EL (cell line): Measurements from ENCODE around the gene ADGRG2.
A peak's percentile ranks its signal among the peaks of the same experiment; 100 is the strongest.
"Not testable (repeated sequence)": the region's sequence is repeated elsewhere in the genome, so short reads cannot be mapped to it uniquely, and the experiment has no call there.

Source experiments
- DNase-seq: peaks from one replicate; pipeline ENCODE4 v3.0.0-alpha.2; 2016

The ADGRG2 gene

GRCh38 chrX:18998653-18999052 is 123.6 kb downstream of the ADGRG2 start:
- DNase-seq: no peak

- DNase-seq: no peak
These were observed 124.4 kb downstream of the ADGRG2 start for GRCh38 chrX:18997916-18998315.

GRCh38 chrX:18996536-18996935 is 125.7 kb downstream of the ADGRG2 start:
- DNase-seq: no peak

- DNase-seq: peak; percentile 65
These were observed 127.0 kb downstream of the ADGRG2 start for GRCh38 chrX:18995221-18995620.

GRCh38 chrX:18994713-18995112 is 127.6 kb downstream of the ADGRG2 start:
- DNase-seq: peak; percentile 74

- no peak for DNase-seq
These were observed 129.4 kb downstream of the ADGRG2 start for GRCh38 chrX:18992829-18993228.

- DNase-seq: no peak
These were observed 137.2 kb downstream of the ADGRG2 start for GRCh38 chrX:18985186-18985435.

- peak; percentile 74 for DNase-seq
These were observed 137.7 kb downstream of the ADGRG2 start for GRCh38 chrX:18984381-18985185.

- DNase-seq: peak; percentile 57
These were observed 138.4 kb downstream of the ADGRG2 start, which contains the start of gene PHKA2 for GRCh38 chrX:18983666-18984380. TSS of gene PHKA2 (minus strand) at chrX:18984114. CDS start at chrX:18983932, 182 bp downstream.

GRCh38 chrX:18981124-18981807 is 141.0 kb downstream of the ADGRG2 start:
- DNase-seq: no peak

- not testable (repeated sequence) for DNase-seq
These were observed 142.0 kb downstream of the ADGRG2 start for GRCh38 chrX:18980262-18980661.

GRCh38 chrX:18974993-18975392 is 147.3 kb downstream of the ADGRG2 start:
- DNase-seq: no peak

GRCh38 chrX:18973527-18974192 is 148.6 kb downstream of the ADGRG2 start:
- no peak for DNase-seq

GRCh38 chrX:18971506-18971905 is 150.8 kb downstream of the ADGRG2 start:
- no peak for DNase-seq

- no peak for DNase-seq
These were observed 151.8 kb downstream of the ADGRG2 start for GRCh38 chrX:18970465-18970864.

- DNase-seq: no peak
These were observed 155.6 kb downstream of the ADGRG2 start for GRCh38 chrX:18966624-18967023.

GRCh38 chrX:18964901-18965300 is 157.4 kb downstream of the ADGRG2 start:
- DNase-seq: no peak

- no peak for DNase-seq
These were observed 158.2 kb downstream of the ADGRG2 start for GRCh38 chrX:18964026-18964425.

- no peak for DNase-seq
These were observed 159.9 kb downstream of the ADGRG2 start for GRCh38 chrX:18962329-18962728.

- peak; percentile 19 for DNase-seq
These were observed 160.6 kb downstream of the ADGRG2 start for GRCh38 chrX:18961686-18962085.

- no peak for DNase-seq
These were observed 165.8 kb downstream of the ADGRG2 start for GRCh38 chrX:18956303-18957032.

- no peak for DNase-seq
These were observed 166.6 kb downstream of the ADGRG2 start for GRCh38 chrX:18955676-18956075.

GRCh38 chrX:18951032-18951431 is 171.2 kb downstream of the ADGRG2 start:
- no peak for DNase-seq
